HG03565 (cell line): ENCODE data around the gene EXD3.
"Not testable (repeated sequence)": the region's sequence is repeated elsewhere in the genome, so short reads cannot be mapped to it uniquely, and the experiment has no call there.

Experiments
- ATAC-seq: cut with Tn5 transposase; IDR thresholded peaks from one replicate; pipeline ENCODE4 v1.9.1; 2021; ENCODE audit warnings: mild to moderate bottlenecking, moderate library complexity; ENCODE audit not compliant: unreplicated experiment

Gene EXD3

DNA sequence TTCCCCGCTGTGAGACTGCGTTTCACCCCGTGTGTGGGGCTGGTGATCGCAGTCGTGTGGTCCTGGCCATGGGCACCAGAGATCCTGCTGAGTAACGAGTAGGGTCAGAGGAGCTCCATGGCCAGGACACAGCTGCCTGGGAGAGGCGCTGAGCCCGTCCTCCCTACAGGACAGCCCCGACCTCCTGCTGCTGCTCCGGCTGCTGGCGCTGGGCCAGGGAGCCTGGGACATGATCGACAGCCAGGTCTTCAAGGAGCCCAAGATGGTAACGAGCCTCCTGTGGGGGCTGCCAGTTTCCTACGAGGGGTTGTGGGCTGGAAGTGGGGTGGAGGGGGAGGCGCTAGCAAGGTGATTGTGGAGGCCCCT is 156.8 kb downstream of the EXD3 start:
- no peak for ATAC-seq

DNA sequence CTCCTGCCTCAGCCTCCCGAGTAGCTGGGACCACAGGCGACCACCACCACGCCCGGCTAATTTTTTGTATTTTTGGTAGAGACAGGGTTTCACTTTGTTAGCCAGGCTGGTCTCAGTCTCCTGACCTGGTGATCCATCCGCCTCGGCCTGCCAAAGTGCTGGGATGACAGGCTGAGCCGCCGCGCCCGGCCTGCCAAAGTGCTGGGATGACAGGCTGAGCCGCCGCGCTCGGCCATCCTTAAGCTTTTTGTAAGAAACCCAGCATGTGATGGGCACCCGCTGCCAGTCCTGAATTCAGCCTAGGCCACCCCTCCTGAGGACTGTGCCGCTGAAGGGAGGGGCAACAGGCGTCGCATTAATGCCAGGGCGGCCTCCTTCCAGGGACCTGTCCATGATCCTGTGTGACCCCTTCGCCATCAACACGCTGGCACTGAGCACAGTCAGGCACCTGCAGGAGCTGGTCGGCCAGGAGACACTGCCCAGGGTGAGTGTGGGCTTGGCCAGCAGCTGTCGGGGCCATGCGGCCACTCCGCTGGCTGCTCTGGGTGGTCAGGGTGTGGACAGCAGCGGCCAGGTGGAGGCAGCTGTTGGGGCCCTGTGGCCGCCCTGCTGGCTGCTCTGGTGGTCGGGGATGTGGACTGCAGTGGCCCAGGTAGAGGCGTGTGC is 157.3 kb downstream of the EXD3 start:
- ATAC-seq, result no peak

DNA sequence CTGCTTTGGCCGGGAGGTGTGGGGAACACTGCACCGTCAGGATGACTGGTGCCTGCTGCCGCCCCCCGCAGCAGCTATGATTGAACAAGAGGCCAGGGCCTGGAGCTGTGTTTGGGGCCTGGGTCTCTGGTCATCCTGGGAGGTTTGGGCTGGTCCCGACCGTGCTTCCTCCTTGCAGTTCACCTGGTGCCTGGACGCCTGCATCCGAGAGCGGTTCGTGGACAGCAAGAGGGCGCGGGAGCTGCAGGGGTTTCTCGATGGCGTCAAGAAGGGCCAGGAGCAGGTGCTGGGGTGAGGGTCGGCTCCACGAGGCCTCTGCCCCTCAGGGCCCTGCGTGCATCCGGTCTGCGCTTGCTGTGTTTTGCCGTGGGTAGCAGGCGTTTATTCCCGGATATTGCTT is 158.9 kb downstream of the EXD3 start:
- ATAC-seq, result no peak

DNA sequence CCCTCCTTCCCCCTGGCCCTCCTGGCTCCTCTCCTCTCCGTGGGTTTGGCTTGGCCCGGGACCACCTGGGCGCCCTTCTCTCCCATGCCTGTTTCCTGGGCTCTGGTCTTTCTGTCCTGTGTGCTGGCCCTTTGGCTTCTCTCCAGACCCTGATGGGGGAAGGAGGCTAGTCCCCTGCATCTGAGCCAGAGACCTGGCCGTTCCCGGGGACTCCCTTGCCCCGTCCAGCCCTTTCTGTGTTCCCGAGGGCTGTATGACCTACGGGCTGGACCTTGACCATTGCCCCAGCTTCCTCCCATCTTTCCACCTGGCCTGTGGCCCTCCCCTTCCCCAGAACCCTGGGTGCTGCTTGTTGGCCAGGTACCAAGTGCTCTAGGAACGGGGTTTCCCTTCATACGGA is 159.5 kb downstream of the EXD3 start:
- no peak for ATAC-seq

DNA sequence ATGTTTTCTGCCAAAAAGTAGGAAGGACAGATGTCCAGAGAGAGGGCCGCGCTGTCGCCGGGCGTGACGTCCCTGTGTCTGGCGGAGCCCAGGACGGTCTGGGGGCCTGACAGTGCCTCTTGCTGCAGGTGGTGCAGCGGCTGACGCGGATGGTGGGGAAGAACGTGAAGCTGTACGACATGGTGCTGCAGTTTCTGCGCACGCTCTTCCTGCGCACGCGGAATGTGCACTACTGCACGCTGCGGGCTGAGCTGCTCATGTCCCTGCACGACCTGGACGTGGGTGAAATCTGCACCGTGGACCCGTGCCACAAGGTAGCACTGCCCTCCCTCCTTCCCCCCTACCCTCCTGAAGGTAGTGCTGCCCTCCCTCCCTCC is 160.1 kb downstream of the EXD3 start:
- no peak for ATAC-seq

DNA sequence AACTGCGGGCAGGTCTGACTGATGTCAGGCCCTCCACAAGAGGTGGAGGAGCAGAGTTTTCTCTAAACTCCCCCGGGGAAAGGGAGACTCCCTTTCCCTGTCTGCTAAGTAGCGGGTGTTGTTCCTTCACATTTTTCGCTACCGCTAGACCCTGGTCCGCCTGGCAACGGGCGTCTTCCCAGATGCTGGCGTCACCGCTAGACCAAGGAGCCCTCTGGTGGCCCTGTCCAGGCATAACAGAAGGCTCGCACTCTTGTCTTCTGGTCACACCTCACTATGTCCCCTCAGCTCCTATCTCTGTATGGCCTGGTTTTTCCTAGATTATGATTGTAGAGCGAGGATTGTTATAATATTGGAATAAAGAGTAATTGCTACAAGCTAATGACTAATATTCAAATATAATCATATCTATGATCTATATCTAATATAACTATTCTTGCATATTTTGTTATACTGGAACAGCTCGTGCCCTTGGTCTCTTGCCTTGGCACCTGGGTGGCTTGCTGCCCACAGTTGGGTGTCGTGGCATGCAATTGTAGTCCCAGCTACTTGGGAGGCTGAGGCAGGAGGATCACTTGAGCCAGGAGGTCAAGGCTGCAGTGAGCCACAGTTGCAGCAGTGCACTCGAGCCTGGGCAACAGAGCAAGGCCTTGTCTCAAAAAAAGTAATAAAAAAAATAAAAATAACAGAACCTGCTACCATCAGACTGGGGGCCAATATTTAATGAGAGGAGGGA is 160.6 kb downstream of the EXD3 start:
- ATAC-seq, result not testable (repeated sequence)
